AG09319 (cell line): ENCODE measurements around the gene HECTD2.

ENCODE experiments used
- DNase-seq: peaks from one replicate; pipeline ENCODE4 v3.0.0-alpha.2; 2010; ENCODE audit warnings: low read depth; ENCODE audit errors: extremely low read depth
- TF ChIP-seq, protein P1 (sequence below): IDR thresholded peaks from 2 replicates; pipeline ENCODE4 v1.5.1; 2011; ENCODE audit warnings: low read depth, mild to moderate bottlenecking, inconsistent platforms, low read length, moderate library complexity

HECTD2 gene

DNA sequence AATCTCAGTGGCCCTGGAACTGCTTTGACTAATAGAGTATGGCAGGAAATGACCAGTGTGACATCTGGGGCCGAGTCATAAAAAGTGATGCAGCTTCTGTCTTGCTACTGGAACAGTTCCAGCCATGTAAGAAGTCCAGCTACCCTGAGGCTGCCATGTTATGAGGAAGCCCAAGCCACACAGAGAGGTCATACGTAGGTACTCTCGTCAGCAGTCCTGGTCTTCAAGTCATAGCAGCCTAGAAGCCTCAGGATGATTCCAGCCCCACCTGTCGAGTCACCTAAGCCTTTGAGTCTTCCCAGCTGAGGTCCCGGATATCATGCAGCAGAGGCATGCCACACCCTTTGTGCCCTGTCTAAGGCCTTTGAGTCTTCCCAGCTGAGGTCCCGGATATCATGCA is 130.6 kb downstream of the HECTD2 start:
- DNase-seq, result no peak
- TF ChIP-seq, protein P1, sequence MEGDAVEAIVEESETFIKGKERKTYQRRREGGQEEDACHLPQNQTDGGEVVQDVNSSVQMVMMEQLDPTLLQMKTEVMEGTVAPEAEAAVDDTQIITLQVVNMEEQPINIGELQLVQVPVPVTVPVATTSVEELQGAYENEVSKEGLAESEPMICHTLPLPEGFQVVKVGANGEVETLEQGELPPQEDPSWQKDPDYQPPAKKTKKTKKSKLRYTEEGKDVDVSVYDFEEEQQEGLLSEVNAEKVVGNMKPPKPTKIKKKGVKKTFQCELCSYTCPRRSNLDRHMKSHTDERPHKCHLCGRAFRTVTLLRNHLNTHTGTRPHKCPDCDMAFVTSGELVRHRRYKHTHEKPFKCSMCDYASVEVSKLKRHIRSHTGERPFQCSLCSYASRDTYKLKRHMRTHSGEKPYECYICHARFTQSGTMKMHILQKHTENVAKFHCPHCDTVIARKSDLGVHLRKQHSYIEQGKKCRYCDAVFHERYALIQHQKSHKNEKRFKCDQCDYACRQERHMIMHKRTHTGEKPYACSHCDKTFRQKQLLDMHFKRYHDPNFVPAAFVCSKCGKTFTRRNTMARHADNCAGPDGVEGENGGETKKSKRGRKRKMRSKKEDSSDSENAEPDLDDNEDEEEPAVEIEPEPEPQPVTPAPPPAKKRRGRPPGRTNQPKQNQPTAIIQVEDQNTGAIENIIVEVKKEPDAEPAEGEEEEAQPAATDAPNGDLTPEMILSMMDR, result no peak

DNA sequence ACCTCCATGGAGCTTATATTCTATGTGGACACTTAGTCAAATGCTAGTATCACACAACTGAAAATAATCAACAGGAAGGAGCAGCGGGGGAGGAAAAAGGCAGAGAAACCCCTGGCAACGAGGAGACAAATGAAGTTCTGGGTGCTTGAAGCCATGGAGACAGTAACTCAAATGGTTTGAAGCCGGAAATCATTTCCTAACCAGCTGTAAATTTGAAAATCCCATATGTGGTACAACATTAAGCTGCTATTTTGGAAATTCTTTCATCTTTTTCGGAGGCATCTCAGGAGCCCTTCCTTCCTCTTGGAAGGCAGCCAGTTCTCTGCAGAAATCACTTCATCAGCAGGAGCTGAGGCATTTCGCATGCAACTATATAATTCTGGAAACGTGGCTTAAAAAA is 131.3 kb downstream of the HECTD2 start:
- no peak for DNase-seq
- TF ChIP-seq, protein P1, result no peak

DNA sequence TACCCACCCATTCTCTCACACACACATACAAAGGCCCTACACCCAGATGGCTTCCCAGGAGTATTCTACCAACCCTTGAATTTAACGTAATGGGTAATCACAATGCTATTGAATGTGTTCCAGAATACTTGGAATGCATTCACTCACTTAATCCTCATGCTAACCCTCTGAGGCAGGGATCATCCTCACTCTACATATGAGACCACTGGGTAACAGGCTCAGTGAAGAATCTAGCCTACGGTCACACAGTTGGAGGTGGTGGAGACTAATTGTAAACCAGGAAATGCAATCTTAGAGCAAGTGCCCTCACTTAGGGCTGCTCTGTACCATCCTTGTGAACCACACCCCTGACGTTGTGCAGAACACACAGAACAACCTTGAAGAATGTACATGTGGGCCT is 135.2 kb downstream of the HECTD2 start:
- TF ChIP-seq, protein P1, result no peak
- DNase-seq, result no peak

DNA sequence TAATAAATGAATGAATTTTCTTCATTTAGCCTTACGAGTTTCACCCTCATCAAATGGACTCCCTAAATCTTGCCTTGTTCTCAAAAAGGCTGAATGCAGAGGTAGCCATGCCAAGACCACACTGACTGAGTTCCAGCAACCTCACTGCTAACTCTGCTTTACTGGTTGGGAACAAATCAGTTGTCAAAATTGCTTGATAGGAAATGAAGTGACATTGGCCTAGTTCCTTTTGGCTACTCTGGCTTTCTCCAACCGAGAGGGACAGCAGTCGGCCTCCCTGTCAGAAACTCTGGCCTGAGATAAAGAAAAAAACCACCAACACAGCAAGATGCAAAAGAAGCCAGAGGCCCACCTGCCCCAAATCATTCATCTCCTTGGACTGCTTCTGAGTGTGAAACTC is 135.7 kb downstream of the HECTD2 start:
- TF ChIP-seq, protein P1, result no peak
- DNase-seq, result no peak

DNA sequence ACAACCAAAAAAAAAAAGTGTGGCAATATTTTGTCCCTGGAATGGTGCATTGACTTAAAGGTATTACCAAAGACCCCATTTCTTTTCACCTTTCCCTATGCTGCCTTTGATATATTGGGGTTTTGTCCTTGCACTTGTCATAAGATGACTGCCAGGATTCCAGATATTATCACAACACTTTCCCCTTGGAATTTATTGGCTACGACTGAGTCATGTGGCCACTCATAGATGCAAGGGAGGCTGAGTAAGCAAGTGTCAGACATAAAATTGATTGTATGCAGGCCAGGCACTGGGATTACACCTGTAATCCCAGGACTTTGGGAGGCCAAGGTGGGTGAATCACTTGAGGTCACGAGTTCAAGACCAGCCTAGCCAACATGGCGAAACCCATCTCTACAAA is 139.1 kb downstream of the HECTD2 start:
- TF ChIP-seq, protein P1, result no peak
- DNase-seq, result no peak

DNA sequence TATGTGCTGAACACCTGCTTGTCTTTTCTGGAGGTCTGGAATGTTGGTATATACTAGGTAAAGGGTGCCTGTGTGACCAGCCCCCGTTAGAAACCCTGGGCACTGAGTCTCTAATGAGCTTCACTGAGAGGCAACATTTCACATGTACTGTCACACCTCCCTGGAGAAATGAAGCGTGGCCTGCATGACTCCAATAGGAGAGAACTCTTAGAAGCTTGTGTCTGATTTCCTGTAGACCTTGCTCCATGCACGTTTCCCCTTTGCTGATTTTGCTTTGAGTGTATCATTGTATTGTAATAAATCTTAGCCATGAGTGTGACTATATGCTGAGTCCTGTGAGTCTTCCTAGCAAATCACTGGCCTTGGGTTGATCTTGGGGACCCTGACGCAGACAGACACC is 139.9 kb downstream of the HECTD2 start:
- no peak for DNase-seq
- TF ChIP-seq, protein P1, result no peak

DNA sequence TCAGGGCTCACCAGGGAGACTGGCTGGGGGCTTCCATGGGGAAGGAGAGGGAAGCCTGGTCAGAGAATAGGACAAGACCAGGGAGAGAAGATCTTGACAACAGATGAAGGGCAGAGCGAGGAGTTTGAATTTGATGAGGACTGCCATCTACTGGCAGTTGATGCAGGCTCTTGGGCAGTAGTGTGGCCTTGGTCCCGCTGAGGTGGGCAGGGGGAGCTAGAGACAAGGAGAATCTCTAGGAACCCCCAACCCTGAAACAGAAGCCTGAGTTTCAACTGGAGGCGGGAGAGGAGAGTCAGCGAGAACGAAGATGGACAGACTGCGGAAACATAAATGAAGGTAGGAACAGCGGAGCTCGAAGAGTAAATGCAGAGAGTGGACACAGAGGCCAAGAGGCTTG is 141.7 kb downstream of the HECTD2 start:
- TF ChIP-seq, protein P1, result peak; percentile 84
- no peak for DNase-seq
